ENCODE measurements around the gene TEX44.
A peak's percentile ranks its signal among the peaks of the same experiment; 100 is the strongest.

The TEX44 gene

DNA sequence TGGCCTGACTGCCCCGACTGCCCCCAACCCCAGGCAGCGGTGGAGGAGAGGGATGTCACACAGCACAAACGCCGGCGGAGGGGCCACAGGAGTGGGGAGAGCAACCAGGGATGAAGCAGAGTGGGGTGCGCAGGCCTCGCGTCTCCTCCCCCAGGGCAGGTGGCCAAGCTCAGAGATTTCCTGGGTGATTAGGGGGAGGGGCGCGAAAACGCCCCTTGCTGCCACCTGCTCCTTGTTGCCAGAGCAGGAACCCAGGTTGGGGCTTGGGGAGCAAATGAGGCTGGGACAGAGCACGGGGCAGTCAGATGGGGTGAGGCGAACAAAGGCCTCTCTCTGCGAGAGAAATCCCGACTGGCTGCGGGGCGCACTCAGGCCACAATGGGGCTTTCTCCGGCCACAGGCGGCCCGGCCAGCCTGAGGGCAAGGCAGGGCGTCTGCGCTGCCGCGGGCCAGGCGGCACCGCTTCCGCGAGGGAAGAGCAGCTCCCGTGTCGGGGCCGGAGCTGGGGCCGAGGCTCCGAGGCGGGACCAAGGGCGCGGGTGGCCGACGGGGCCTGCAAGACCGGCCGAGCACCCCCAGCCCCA lies 11.5 kb downstream of the TEX44 start:
- DNase-seq (ENCODE audit: low read depth in 1 of 2, low spot score in 1 of 2) = no peak
- TF ChIP-seq POLR2AphosphoS5 (IDR thresholded peaks at IDR 0.05; ENCODE audit: low read depth) = no peak
- H3K27me3 ChIP-seq (ENCODE audit: insufficient read depth, poor library complexity, severe bottlenecking) = no peaks in the 10 kb centered on the region
- peak overlapping the region; percentile 42 for H3K4me3 ChIP-seq (replicated peaks; ENCODE audit: insufficient read depth, low read length)
- H3K27ac ChIP-seq (replicated peaks) = no peak overlapping the region

DNA sequence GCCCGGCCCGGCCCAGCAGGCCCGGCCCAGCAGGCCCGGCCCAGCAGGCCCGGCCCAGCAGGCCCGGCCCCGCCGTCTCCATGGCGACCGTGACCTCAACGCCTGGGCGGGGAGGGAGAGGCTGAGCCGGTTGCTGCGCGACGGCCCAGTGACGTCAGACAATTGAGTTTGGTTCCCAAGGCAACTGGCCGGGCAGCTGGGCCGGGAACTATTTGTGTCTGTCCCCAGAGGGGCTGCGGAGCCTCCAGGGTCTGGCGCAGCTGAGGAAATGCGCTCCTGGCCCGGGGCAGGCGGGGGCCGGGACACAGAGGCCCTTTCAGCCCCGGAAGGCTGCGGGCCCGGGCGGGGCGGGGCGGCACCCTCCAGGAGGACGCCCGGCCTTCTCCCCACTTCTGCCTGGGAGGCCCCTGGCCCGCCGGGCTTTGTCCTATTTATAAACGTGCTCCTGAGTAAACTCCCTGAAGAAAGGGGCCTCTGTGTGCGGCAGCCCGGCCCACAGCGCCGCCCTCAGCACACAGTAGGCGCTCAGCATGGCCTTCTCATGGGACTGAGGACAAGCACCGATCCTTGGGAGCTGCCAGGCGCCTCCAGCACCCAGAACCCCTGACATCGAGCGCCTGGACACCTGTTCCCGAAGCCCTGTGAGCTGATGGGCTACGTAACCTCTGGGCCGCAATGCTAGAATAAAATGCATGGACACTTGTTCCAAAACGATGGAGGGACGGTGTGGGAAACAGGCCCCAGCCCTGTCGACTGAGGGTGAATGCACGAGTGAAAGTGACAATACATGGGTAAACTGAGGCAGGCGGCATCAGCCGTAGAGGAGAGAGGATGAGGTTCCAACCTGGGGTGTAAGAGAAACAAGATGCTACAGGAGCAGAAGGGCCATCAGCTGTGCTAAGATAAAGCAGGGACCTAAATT lies 12.3 kb downstream of the TEX44 start:
- TF ChIP-seq GABPA (IDR thresholded peaks at IDR 0.05; ENCODE audit: low read depth) = no peak
- TF ChIP-seq, protein P1, sequence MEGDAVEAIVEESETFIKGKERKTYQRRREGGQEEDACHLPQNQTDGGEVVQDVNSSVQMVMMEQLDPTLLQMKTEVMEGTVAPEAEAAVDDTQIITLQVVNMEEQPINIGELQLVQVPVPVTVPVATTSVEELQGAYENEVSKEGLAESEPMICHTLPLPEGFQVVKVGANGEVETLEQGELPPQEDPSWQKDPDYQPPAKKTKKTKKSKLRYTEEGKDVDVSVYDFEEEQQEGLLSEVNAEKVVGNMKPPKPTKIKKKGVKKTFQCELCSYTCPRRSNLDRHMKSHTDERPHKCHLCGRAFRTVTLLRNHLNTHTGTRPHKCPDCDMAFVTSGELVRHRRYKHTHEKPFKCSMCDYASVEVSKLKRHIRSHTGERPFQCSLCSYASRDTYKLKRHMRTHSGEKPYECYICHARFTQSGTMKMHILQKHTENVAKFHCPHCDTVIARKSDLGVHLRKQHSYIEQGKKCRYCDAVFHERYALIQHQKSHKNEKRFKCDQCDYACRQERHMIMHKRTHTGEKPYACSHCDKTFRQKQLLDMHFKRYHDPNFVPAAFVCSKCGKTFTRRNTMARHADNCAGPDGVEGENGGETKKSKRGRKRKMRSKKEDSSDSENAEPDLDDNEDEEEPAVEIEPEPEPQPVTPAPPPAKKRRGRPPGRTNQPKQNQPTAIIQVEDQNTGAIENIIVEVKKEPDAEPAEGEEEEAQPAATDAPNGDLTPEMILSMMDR (IDR thresholded peaks at IDR 0.05; ENCODE audit: insufficient read depth, low read length) = no peak
- no peaks in the 10 kb centered on the region for H3K27me3 ChIP-seq (ENCODE audit: insufficient read depth, poor library complexity, severe bottlenecking)
- H3K4me3 ChIP-seq (replicated peaks; ENCODE audit: insufficient read depth, low read length) = peak overlapping the region; percentile 42
- DNase-seq (ENCODE audit: low read depth in 1 of 2, low spot score in 1 of 2) = peak; percentile 79 to 82
- peak overlapping the region; percentile 43 for H3K27ac ChIP-seq (replicated peaks)

DNA sequence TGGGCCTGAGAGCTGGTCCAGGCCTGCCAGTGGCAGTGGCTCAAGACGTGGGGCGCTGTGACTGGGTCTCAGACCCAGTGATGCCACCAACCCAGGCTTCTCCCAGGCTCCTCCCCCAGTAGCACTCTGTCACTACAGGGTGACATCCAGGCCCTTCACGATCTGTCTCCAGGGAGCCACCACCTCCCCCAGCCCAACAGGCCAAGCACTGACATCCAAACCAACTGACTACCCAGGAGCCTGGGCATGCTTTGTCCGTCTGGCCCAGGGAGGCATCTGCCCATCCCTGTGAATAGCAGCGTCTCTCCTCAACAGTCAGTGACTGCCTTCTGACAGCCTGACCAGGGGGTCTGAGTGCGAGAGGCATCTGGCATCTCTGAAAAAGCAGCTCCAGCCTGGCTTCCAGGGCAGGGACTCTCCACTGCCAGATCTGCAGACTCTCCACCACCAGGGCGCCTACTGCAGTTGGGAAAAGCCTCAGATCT lies 13.0 kb downstream of the TEX44 start:
- Histone ChIP-seq H3K27ac (replicated peaks) (no peak overlapping the region), H3K4me3 (replicated peaks; ENCODE audit: insufficient read depth, low read length) (no peak overlapping the region), H3K27me3 (ENCODE audit: insufficient read depth, poor library complexity, severe bottlenecking) (no peaks in the 10 kb centered on the region)
- TF ChIP-seq POLR2AphosphoS5 (IDR thresholded peaks at IDR 0.05; ENCODE audit: low read depth) (no peak), SPI1 (IDR thresholded peaks at IDR 0.05; ENCODE audit: borderline replicate concordance, low read depth) (no peak), GABPA (IDR thresholded peaks at IDR 0.05; ENCODE audit: low read depth) (no peak)
- TF ChIP-seq, protein P2, sequence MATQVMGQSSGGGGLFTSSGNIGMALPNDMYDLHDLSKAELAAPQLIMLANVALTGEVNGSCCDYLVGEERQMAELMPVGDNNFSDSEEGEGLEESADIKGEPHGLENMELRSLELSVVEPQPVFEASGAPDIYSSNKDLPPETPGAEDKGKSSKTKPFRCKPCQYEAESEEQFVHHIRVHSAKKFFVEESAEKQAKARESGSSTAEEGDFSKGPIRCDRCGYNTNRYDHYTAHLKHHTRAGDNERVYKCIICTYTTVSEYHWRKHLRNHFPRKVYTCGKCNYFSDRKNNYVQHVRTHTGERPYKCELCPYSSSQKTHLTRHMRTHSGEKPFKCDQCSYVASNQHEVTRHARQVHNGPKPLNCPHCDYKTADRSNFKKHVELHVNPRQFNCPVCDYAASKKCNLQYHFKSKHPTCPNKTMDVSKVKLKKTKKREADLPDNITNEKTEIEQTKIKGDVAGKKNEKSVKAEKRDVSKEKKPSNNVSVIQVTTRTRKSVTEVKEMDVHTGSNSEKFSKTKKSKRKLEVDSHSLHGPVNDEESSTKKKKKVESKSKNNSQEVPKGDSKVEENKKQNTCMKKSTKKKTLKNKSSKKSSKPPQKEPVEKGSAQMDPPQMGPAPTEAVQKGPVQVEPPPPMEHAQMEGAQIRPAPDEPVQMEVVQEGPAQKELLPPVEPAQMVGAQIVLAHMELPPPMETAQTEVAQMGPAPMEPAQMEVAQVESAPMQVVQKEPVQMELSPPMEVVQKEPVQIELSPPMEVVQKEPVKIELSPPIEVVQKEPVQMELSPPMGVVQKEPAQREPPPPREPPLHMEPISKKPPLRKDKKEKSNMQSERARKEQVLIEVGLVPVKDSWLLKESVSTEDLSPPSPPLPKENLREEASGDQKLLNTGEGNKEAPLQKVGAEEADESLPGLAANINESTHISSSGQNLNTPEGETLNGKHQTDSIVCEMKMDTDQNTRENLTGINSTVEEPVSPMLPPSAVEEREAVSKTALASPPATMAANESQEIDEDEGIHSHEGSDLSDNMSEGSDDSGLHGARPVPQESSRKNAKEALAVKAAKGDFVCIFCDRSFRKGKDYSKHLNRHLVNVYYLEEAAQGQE (IDR thresholded peaks at IDR 0.05; ENCODE audit: insufficient replicate concordance, low read depth) = no peak
- TF ChIP-seq, protein P1 (IDR thresholded peaks at IDR 0.05; ENCODE audit: insufficient read depth, low read length) = no peak
- no peak for DNase-seq (ENCODE audit: low read depth in 1 of 2, low spot score in 1 of 2)

DNA sequence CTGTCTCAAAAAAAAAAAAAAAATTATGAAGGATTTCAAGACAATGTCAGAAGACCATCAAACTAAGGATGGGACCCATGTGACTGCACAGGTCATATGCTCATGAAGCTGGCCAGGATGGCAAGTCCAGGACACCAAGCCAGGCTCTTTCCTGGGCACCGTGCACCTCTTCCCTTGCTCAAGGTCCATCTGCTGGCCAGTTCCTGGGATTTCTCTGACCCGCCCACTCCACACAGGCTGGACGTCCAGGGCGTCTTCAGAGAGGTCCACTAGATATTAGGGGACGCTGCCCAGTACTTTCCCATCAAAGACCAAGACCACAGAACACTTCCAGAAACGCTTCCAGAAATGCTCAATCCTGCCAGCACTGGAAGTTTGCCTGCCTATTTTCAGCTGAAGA lies 14.3 kb downstream of the TEX44 start:
- Histone ChIP-seq H3K27me3 (ENCODE audit: insufficient read depth, poor library complexity, severe bottlenecking) (no peaks in the 10 kb centered on the region), H3K27ac (replicated peaks) (no peak overlapping the region), H3K4me3 (replicated peaks; ENCODE audit: insufficient read depth, low read length) (no peak overlapping the region)
- no peak for TF ChIP-seq POLR2AphosphoS5 (IDR thresholded peaks at IDR 0.05; ENCODE audit: low read depth)
- TF ChIP-seq GABPA (IDR thresholded peaks at IDR 0.05; ENCODE audit: low read depth) = no peak
- TF ChIP-seq SPI1 (IDR thresholded peaks at IDR 0.05; ENCODE audit: borderline replicate concordance, low read depth) = no peak
- TF ChIP-seq, protein P2 (IDR thresholded peaks at IDR 0.05; ENCODE audit: insufficient replicate concordance, low read depth) = no peak
- TF ChIP-seq, protein P1 (IDR thresholded peaks at IDR 0.05; ENCODE audit: insufficient read depth, low read length) = no peak
- no peak for DNase-seq (ENCODE audit: low read depth in 1 of 2, low spot score in 1 of 2)

All from HL-60 (cell line).